ENCODE measurements around the gene PLN. TPM values are rescaled to one million over a fixed set of nuclear protein-coding genes. Genes with fewer than 3 reads are reported as not detected.

PLN gene
- total RNA-seq, 1 experiment from 2014 or later: not detected

- in situ Hi-C loops (cut with HindIII; ENCODE audit: low pct_unique_long_range_greater_than_20kb, low sequenced_read_pairs): no loop called here
- DNase-seq (ENCODE audit: low read depth): no peak
These were observed 50.2 kb downstream of the PLN start for GRCh38 chr6:118598324-118598723.

DNA sequence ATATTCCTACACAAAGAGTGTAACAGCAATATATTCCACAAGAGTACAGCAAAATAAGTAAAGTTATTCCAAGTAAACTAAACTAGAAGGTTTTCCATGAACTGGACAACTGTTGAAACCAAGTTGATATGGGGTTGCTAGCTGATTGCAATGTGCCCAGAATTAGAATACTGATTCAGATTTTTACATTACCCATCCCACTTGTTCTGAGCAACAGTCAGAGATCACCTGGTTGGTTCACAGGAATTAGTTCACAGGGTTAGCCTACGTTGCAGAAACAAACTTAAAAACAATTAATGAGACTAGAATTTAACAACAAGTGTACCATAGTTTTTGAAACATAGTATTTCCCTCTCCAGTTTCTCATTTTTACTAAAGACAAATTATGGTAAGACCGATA lies 54.2 kb downstream of the PLN start:
- DNase-seq (ENCODE audit: low read depth): no peak
- in situ Hi-C loops (cut with HindIII; ENCODE audit: low pct_unique_long_range_greater_than_20kb, low sequenced_read_pairs): no loop called here

GRCh38 chr6:118603372-118603771 lies 55.3 kb downstream of the PLN start:
- in situ Hi-C loops (cut with HindIII; ENCODE audit: low pct_unique_long_range_greater_than_20kb, low sequenced_read_pairs): no loop called here
- DNase-seq (ENCODE audit: low read depth): no peak

- no peak for DNase-seq (ENCODE audit: low read depth)
- in situ Hi-C loops (cut with HindIII; ENCODE audit: low pct_unique_long_range_greater_than_20kb, low sequenced_read_pairs): no loop called here
These were observed 58.2 kb downstream of the PLN start for GRCh38 chr6:118606268-118606667.

DNA sequence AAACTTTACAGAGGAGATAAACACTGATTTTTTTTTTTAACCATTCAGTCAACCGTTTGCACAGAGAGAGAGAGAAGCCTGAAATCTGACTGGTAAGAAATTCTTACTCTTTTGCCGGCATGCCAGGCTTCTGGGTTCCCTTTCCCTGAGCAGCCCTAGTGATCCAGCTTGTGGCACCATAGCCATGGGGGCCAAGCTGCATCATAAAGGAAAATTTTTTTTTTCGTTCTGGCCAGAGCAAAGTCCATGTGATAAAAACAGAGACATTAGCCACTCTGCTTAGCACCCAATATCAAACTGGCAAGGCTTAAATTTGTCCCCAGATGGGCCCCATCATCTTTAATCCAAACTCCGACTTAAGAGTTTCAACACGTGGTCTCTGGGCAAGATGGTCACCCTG lies 58.8 kb downstream of the PLN start:
- in situ Hi-C loops (cut with HindIII; ENCODE audit: low pct_unique_long_range_greater_than_20kb, low sequenced_read_pairs): no loop called here

More for the DNA sequence above, 58.8 kb downstream of the PLN start:
- no peak for DNase-seq (ENCODE audit: low read depth)

Other genes with a start within 250 kb of the PLN start
- 2.2 and 2.8 TPM in 2 replicates for gene CEP85L, start 103.3 kb downstream of the PLN start, total RNA-seq (2014; rRNA removed; shearing (Covaris generic); ENCODE audit: low replicate concordance)

Measured in Caki2 (cell line).